ENCODE results near the gene FBLN2. TPM values are rescaled to one million over a fixed set of nuclear protein-coding genes. Genes with fewer than 3 reads are reported as not detected.
"Not testable (repeated sequence)": the region's sequence is repeated elsewhere in the genome, so short reads cannot be mapped to it uniquely, and the experiment has no call there.

The FBLN2 gene
- 3.8 and 9.4 TPM in 2 replicates for total RNA-seq

DNA sequence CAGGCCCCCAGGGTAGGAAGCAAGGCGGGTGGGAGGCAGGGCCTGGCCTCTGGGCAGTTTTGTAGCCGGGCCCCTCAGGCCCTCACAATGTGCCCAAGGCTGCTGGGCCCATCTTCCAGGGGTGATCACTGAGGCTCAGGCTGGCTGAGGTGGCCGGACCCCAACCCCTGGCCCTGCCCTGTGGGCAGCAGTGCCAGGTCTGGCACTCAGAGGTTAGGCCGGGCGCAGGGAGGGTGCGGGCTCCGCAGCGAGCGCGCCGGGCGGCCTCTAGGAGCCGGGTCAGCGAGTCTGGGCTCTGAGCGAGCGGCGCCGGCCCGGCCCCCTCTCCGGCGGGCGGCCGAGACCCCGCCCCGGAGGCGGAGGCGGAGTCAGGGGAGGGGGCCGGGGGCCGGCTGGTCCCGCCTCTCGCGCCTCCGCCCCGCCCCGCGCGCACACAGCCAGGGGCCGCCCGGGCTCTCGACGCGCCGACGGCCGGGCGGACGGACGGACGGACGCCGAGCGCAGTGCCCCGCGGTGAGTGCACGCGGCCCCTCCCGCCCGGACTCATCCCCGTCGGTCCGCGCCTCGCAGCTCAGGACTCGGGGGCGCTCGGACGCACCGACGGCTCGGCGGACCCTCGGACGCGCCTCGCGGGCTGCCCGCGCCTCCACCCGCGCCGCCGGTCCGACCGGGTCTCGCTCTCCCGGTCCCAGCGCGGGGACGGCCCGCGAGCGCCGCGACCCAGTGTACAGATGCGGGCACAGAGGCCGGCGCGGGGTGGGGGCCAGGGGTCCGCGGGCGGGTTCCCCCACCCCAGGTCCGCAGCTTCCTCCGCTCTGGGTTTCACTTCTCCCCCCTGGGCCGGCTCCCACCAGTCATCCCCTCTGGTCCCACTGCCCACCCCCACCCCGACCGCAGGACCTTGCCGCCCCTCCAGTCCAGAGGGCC lies at the start of gene FBLN2:
Gene FBLN2 (plus strand): TSS at position 430 of the 927 bp plus-strand sequence. CDS start 21,231 bp downstream, outside the sequence.
- DNase-seq (ENCODE audit: low read depth): no peak

DNA sequence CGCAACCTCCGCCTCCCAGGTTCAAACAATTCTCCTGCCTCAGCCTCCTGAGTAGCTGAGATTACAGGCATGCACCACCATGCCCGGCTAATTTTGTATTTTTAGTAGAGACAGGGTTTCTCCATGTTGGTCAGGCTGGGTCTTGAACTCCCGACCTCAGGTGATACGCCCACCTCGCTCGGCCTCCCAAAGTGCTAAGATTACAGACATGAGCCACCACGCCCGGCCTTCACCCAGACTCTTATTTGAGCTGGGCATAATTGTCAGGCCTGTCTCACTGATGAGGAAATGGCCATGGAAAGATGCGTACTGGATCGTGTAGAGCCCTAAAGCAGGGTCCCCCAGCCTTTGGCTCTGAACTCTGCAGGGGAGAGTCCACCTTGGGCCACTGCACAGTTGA lies 49.7 kb upstream of the FBLN2 start:
- DNase-seq (ENCODE audit: low read depth): not testable (repeated sequence)

DNA sequence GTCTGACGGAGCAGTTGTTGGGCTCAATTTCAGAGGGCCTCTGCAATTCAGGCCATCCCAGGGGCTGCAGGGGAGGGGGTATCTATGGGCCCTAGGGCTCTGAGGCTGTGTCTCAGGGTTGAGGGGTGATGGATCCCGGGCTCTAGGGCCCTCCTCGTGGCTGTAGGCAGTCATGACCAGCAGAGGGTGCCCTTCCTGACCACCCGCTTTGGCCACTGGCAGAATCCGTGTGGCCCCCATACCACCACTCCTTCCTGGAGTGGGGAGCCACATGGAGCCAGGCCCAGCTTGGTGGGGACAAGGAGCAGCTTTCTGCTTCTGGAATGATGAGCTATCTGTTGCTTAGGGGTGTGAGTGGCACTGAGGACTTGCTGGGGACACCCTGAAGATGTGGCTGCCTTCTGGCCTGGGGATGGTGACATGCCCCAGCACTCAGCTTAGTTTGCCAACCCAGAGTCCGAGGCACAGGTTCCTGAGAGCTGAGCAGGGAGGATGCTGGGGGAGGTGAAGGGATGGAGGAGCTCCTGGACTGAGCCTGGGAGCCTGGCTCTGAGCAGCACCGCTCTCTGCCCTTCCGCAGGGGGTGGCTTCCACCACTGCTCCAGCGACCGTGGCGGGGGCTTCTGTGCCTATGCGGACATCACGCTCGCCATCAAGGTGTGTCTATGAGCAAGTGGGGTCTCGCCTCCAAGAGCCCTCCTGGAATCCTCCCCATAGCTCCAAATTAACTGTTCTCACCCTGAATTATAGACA lies 48.6 kb upstream of the FBLN2 start:
- DNase-seq (ENCODE audit: low read depth): no peak

DNA sequence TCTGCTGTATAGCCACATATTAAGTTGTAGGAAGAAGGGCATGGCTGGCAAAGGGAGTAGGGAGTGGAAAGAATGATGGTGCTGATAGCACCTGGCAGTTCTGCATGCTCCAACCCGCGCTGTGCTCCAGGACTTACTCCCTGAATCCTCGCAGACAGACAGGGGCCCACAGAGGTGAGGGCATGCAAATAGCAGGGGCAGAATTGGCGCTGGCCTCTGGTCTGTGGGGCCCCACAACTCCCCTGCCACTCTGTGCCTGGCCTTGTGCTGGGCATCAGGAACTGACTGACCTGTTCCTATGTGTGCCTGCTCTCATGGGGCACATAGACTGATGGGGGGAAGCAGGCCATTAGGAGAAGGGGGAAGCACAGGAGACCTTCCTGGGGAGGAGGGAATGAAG lies 47.9 kb upstream of the FBLN2 start:
- no peak for DNase-seq (ENCODE audit: low read depth)

DNA sequence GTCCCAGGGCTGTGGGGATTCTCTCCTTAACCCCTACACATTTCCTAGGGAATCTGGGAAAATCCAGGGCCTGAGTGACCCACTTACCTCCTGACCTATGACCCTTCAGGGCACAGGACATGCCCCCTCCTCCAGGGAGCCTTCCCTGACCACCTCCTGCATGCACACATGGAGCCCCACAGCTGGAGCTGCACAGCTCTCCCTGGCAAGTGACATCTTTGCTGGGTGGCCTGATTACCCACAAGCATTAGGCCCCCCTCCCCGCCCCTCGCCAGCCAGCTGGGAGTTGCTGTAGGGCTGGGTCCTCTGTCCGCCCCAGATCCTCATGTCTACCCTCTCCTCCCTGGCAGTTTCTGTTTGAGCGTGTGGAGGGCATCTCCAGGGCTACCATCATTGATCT lies 47.4 kb upstream of the FBLN2 start:
- DNase-seq (ENCODE audit: low read depth): no peak

DNA sequence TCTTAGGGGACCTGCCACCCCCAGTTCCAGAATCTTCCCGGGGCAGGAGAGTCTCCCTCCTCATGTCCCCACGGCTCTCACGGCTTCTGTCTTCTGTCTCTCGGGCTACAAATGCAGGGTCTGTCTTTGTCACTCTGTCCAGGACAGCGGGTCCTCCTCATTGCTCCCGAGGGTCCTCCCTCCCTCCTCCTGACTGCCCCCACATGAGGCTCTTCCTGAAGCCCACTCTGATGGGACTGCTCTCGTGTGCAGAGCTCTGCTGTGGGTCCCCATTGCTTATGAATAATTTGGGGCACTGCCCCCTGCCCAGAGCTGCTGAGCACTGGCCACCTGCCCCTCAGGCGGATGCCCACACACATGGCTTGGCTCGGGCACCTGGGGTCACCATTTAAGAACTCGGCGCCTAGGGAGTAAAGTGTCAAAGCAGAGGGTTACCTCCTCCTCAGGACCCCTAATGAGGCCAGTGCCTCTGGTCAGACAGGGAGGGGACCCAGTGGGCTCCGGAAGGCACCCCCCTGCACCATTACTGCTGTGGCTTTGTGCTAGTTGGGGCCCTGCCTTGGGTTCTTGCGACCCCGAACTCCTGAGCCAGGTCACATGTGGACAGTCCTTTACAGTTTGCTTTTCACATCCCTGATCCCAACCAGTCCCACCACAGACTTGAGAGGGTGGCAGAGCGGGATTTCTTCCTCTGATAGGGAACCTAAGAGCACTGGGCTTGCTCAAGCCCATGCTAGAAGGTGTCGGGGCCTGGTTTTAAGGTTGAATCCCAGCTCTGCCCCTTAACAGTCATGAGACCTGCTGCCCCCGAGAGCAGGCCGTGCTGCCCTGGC lies 46.8 kb upstream of the FBLN2 start:
- DNase-seq (ENCODE audit: low read depth): no peak

DNA sequence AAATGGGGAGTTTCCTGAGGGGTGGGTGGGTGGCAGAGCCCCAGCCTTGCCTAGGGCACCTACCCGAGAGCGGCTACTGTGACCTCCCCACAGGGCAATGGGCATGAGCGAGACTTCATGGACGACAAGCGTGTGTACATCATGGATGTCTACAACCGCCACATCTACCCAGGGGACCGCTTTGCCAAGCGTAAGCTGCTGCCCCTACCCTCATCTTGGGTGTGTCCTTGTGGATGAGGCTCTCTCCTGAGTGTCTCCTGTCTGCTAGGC lies 46.2 kb upstream of the FBLN2 start:
- no peak for DNase-seq (ENCODE audit: low read depth)

DNA sequence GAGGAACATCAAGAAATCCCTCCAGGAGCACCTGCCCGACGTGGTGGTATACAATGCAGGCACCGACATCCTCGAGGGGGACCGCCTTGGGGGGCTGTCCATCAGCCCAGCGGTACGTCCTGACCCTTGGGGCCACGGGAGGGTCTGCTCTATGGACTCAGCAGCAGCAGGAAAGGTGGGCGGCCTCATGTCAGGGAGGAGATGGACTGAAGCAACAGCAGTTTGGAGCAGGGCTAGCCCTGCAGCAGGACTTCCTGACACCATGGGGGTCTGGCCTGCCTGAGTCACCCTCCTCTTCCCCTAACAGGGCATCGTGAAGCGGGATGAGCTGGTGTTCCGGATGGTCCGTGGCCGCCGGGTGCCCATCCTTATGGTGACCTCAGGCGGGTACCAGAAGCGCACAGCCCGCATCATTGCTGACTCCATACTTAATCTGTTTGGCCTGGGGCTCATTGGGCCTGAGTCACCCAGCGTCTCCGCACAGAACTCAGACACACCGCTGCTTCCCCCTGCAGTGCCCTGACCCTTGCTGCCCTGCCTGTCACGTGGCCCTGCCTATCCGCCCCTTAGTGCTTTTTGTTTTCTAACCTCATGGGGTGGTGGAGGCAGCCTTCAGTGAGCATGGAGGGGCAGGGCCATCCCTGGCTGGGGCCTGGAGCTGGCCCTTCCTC lies 44.6 kb upstream of the FBLN2 start:
- DNase-seq (ENCODE audit: low read depth): peak; percentile 17

DNA sequence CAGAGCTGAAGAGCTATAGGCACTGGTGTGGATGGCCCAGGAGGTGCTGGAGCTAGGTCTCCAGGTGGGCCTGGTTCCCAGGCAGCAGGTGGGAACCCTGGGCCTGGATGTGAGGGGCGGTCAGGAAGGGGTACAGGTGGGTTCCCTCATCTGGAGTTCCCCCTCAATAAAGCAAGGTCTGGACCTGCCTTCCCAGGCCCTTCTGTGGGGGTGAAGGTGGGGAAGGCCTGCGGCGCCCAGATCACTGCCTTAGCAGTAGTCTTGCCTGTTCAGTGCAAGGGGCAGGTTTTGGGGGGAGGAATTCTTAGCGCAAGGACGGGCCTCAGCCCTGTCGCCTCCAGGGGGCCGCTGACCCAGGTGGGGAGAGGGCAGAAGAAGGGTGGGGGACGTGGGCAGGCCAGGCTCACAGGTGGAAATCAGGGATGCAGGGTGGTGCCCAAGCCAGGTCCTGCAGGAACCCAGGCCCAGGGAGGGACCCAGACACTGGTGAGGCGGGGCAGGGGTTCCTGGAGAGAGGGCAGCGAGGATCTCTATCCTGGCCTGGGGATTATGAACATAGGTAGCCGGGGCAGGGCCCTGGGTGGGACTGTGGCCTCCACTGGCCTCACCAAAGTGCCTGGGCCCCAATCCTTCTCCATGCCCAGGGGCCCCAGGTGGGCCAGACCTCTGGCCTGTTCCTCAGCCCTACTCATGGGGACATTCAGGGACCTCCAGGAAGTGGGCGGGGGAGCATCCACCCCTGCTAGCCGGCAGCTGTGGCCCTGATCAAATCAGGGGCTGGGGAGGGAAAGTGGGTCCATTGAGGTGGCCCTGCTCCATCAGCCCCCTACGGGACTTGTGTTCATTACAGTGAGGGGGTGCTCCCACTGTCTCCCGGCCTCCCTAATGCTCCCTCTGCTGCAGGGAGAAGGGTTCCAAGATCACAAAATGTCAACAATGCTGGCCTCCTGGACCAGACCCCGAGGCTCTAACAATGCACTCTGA lies 43.5 kb upstream of the FBLN2 start:
- DNase-seq (ENCODE audit: low read depth): no peak

DNA sequence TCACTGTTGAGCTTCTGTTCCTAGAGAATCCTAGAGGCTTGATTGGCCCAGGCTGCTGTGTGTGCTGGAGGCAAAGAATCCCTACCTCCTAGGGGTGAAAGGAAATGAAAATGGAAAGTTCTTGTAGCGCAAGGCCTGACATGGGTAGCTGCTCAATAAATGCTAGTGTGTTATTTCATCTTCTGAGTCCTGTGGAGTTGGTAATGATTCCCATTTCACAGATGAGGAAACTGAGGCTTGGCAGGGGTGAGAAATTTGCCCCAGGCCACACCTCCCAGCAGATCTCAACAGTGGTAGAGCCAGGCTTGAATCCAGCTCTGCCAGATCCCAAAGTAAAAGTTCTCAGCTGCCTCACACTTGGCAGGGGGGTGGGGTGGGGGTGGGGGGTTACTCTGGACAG lies 42.7 kb upstream of the FBLN2 start:
- no peak for DNase-seq (ENCODE audit: low read depth)

DNA sequence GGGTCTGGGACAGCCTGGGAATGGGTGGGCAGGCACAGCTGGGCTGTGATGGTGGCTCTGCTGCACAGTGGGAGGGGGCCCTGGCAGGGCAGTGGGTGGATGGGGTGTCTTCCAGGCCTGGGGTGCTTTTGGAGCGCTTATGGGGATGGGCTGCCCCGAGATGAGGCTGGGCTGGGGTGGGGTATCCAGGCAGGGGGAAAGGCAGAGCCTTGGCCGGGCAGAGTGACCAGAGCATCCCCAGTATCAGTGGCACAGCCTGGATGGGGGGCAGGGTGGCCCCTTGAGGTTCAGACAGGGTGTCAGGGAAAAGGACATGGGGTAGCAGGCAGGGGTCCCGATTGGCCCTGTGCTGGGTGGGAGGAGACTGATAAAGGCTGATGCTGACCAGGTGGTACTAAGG lies 42.2 kb upstream of the FBLN2 start:
- DNase-seq (ENCODE audit: low read depth): no peak

DNA sequence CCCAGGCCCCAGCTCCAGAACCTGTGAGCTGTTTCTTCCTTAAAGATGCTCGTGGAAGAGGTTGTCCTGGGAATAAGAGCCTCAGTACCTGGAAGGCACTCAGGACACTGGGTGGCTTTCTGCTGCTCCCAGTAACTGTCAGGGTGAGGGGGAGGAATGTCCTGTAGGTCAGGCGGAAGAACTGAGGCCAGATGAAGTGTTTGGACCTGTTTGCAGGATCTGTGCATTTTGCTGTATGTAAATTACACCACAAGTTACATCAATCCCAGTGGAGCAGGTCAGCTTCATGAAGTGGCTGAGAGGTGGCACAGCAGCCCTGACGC lies 41.7 kb upstream of the FBLN2 start:
- no peak for DNase-seq (ENCODE audit: low read depth)

DNA sequence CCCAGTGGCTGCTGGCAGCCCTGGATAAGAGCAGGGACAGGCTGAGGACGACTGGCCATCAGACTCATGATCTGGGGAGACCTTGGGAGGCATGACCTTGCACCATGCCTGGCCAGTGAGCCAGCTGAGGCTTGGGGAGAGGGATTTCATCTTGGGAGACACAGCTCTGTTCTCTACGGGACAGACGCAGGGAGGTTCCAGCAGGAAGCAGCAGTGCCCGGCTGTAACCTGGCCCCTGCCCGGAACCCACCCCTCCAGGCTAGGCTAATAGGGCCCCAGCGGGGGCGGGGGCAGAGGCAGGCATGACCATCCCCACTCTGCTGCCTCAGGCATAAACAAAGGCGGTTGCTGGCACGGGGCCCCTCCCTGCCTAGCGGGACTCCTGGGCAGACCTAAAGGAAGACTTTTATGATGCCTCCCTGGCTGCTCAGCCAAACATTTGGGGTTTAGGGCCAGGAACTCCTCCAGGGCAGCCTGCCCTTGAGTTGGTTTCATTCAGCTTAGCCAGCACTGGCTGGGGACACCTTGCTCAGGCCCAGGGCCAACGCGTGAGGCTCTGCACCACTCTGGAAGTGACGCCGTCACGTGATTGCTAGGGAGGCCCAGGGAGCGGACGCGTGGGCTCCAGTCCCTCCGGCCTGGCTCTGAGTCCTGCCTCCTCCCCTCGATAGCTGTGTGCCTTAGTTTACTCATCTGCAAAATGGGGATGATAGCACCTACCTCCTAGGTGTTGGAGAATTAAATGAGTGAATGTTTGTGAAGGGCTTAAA lies 41.2 kb upstream of the FBLN2 start:
- DNase-seq (ENCODE audit: low read depth): peak; percentile 31

DNA sequence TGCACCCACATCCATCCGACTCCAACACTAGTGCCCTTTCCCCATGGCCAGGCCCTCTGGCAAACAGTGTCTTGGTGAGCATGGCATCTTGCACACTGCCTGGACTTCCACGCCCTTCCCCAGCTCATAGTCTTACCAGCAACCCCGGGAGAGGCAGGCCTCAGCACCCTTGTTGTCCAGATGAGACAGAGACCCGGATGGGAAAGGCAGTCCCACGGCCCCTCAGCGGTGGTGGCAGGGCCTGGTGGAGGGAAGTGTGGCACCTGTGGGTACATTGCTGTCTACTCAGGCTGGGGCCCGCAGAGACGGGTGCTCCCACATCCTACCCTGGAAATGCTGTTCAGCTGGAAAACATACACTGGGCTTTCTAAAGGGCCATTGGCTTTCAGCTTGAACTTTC lies 40.4 kb upstream of the FBLN2 start:
- DNase-seq (ENCODE audit: low read depth): no peak

DNA sequence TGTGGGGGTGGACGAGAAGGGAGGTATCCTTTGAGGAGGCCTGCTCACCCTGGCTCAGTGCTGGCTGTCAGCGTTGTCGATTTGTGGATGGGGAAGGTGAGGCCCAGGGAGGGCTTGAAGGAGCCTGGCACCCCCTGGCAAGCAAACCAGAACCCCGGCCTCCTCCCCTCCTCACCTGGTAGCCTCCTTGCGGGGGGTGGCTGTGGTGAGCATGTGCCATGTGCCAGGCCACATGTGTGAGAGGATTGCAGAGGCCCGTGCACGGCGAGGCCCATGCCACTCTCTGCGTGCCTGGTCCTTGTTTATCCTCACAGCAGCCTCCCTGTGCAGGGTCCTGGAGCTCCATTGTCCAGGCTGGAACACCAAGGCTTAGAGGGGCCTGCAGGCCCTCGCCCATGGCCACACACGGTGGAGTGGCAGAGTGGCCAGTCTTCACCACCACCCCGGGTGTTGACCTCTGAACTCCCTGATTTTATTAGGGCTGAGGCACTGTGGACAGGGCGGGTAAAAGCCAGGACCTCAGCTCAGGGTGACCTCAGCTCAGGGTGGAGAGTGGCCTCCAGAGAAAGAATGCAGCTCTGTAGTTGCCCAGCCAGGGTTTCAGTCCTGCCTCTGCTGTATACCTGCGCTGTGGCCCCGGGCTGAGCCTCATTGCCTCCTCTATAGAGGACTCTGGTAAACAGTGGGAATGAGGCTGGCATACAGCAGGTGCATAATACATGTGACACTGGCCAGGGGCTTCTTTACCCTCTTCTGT lies 39.7 kb upstream of the FBLN2 start:
- DNase-seq (ENCODE audit: low read depth): no peak

DNA sequence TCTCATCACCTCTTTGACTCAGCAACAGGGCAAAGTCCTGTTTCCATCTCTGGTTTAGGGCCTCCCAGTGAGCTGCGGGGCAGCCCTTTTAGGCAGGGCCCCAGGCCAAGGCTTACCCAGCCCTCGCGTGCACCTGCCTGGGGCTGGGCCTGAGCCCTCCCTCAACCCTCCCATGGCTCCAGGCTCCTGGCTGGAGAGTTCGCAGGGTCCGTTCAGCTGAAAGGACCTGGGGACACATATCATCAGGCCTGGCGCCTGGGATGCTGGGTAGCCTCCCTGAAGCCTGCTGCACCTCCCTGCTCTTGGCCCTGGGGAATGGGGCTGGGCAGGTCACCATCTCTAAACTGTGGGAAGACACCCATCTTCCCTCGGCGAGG lies 39.1 kb upstream of the FBLN2 start:
- DNase-seq (ENCODE audit: low read depth): no peak

DNA sequence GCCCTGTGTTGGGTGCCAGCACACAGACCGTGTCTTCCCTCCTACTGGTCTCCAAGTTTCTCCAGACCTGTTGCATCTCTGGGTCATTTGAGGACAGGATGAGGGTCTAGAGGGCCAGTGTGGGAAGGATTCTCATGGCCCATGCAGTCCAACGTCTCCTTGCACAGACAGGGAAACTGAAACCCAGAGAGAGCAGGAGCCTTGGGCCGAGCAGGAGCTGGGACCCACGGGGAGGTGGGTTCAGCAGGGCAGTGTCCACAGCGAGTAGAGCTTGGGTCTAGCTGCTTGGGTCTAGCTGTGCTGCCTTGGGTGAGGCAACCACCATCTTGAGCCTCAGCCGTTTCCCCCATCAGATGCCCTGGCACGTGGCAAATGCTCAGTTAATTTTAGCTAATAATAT lies 36.5 kb upstream of the FBLN2 start:
- DNase-seq (ENCODE audit: low read depth): no peak

DNA sequence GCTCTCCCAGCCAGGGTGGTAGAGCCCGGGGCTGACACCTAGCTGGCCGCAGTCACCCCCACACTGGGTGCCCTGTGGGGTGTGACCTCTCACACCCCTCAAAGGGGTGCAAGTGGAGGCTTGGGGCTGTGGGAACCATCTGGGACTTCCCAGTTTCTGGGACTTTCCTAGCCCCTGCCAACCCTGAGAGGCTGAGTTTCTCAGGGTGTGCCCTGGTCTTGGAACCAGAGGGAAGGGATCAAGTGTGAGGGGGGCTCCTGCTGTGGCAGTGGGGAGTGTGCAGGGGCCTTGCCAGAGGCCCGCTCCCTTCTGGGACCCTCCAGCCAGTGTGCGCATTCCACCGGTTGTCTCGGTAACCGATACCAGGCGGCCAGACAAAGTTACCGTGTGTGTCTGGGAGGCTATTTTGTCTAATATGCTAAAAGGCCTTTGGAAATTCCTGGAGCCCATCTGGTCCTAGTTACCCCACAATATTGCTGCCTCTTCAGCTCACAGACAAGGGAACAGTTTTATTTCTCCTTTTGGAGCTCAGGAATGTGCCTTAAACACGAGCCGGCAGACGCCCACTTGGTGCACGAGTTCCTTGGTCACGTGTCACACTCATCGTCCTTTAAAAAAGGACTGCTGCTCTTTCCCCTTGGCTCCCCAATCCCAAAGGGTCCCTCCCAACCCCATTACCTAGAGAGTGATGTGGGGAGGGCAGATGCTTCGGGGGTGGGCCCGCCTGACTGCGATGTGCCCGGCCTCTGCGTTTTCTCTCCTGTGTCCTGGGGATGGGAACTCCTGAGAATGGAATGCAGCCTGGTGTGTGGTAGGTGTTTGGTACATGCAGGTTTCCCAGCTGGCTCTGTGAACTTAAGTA lies 35.6 kb upstream of the FBLN2 start:
- DNase-seq (ENCODE audit: low read depth): no peak

All from renal cortical epithelial cell (primary cell).